ENCODE measurements around the gene ZNF778. TPM values are rescaled to one million over a fixed set of nuclear protein-coding genes. Genes with fewer than 3 reads are reported as not detected.

The ZNF778 gene
- total and polyA plus RNA-seq, 11 donors, result 1.6 to 14.6 (median 9.2) TPM

DNA sequence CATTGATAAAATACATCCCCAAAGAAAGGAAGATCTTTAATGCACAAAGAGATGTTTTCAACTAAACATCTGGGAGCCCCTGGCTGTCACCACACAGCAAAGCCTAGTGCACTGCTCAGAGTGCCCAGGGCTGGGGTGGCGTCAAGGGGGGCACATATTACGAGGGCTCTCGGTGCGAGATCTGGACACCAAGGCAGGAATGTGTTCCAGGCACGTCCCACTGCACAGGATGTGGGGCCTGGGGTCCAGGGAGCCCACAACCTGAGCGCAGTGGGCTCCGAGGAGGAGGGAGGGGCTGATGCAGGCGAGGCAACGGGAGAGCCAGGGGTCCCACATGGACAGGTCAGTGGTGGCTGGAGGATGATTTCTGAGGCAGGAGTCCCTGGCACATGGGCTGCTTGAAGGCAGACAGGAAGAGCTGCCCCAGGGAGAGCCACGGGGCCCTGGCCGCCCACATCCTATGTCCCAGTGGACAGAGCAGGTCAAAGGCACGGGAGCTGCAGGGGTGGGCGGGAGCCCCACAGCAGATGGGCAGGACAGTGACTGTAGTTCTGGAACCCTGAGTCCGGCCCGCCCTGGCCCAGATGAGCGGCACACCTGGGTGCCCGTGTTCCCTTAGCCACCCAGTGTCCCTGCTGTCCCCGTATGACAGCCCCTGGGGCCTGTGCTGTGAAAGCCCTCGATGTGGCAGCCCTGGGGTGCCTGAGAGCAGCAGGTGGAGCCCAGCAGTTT lies 56.4 kb downstream of the ZNF778 start:
- intact Hi-C loops (cut with DNase I), result no loop called here
- Histone ChIP-seq H3K27ac (no peak overlapping the region), H3K4me3 (no peak overlapping the region), H3K9me3 (no peaks in the 10 kb centered on the region), H3K27me3 (no peaks in the 10 kb centered on the region), H3K36me3 (peaks cover 3 to 96% (median 78%) of the 10 kb centered on the region in 9 donors), H3K4me1 (peaks cover 0 to 5% (median 0%) of the 10 kb centered on the region in 12 donors)
- no peak for TF ChIP-seq POLR2A (IDR thresholded peaks at IDR 0.05)
- TF ChIP-seq, protein P1, sequence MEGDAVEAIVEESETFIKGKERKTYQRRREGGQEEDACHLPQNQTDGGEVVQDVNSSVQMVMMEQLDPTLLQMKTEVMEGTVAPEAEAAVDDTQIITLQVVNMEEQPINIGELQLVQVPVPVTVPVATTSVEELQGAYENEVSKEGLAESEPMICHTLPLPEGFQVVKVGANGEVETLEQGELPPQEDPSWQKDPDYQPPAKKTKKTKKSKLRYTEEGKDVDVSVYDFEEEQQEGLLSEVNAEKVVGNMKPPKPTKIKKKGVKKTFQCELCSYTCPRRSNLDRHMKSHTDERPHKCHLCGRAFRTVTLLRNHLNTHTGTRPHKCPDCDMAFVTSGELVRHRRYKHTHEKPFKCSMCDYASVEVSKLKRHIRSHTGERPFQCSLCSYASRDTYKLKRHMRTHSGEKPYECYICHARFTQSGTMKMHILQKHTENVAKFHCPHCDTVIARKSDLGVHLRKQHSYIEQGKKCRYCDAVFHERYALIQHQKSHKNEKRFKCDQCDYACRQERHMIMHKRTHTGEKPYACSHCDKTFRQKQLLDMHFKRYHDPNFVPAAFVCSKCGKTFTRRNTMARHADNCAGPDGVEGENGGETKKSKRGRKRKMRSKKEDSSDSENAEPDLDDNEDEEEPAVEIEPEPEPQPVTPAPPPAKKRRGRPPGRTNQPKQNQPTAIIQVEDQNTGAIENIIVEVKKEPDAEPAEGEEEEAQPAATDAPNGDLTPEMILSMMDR (IDR thresholded peaks at IDR 0.05), result no peak
- WGBS, 4 donors, result 92 to 95% (median 93%) methylated on average over 13 to 19 of the region's 19 CpGs
- no peak for DNase-seq
- no peak for ATAC-seq

GRCh38 chr16:89274561-89275283 lies 57.2 kb downstream of the ZNF778 start:
- Histone ChIP-seq H3K27ac (no peak overlapping the region), H3K27me3 (no peaks in the 10 kb centered on the region), H3K4me1 (peaks cover 0 to 5% (median 0%) of the 10 kb centered on the region in 12 donors), H3K9me3 (no peaks in the 10 kb centered on the region), H3K36me3 (peaks cover 2 to 90% (median 71%) of the 10 kb centered on the region in 9 donors), H3K4me3 (no peak overlapping the region)
- WGBS, 4 donors, result 92 to 96% (median 95%) methylated on average over 20 to 30 of the region's 30 CpGs
- intact Hi-C loops (cut with DNase I), result no loop called here
- no peak for ATAC-seq
- TF ChIP-seq, protein P1 (IDR thresholded peaks at IDR 0.05), result no peak
- no peak for TF ChIP-seq POLR2A (IDR thresholded peaks at IDR 0.05)
- DNase-seq, result no peak

DNA sequence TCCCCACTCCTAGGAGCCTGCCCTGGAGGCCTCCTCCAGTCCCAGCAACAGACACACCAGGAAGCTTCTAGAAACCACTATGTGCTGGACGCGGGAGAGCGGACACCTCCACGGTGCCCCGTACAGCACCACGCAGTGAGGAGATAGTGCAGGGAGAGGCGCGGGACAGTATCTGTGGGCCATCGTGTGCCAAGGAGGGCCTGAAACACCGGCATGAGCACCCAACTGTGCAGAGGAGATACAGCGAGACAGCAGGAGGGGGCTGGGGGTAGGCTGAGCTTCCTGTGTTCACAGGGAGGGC lies 57.7 kb downstream of the ZNF778 start:
- 90 to 96% (median 91%) methylated on average over 10 to 11 of the region's 11 CpGs for WGBS, 4 donors
- Histone ChIP-seq H3K4me1 (peaks cover 0 to 5% (median 0%) of the 10 kb centered on the region in 12 donors), H3K36me3 (peaks cover 0 to 90% (median 71%) of the 10 kb centered on the region in 9 donors), H3K4me3 (no peak overlapping the region), H3K27ac (no peak overlapping the region), H3K9me3 (no peaks in the 10 kb centered on the region), H3K27me3 (no peaks in the 10 kb centered on the region)
- no peak for ATAC-seq
- DNase-seq, result no peak
- intact Hi-C loops (cut with DNase I), result no loop called here
- TF ChIP-seq, protein P1 (IDR thresholded peaks at IDR 0.05), result no peak
- no peak for TF ChIP-seq POLR2A (IDR thresholded peaks at IDR 0.05)
